Measurements from ENCODE around the gene PAGR1.
A peak's percentile ranks its signal among the peaks of the same experiment; 100 is the strongest.
"Not testable (repeated sequence)": the region's sequence is repeated elsewhere in the genome, so short reads cannot be mapped to it uniquely, and the experiment has no call there.

The PAGR1 gene

DNA sequence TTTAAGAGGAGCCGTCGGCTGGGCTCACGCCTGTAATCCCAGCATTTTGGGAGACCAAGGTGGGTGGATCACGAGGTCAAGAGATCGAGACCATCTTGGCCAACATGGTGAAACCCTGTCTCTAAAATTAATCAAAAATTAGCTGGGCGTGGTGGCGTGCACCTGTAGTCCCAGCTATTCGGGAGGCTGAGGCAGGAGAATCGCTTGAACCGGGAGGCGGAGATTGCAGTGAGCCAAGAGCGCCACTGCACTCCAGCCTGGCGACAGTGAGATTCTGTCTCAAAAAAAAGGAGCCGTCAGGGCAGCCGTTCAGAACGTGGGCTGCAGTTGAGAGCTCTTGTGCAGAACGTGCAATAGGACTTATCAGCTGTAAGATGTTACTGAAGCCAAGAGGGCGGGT is 22.8 kb upstream of the PAGR1 start:
- not testable (repeated sequence) for DNase-seq

DNA sequence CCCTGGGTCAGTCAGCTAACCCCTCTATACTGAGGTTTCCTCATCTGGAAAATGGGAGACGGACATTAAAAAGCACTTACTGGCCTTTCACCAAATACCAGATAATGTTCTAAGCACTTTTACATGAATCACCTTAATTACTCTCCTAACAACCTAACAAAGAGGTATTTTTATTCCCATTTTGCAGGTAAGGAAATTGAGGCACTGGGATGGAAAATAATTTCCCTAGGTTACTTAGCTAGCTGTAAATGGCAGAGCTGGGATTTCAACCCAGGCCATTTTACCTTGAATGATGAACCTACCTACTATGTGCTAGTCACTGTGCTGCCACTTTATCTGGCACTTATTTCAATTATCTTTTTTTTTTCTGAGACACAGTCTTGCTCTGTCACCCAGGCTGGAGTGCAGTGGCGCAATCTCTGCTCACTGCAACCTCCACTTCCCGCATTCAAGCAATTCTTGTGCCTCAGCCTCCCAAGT is 21.7 kb upstream of the PAGR1 start:
- no peak for DNase-seq

DNA sequence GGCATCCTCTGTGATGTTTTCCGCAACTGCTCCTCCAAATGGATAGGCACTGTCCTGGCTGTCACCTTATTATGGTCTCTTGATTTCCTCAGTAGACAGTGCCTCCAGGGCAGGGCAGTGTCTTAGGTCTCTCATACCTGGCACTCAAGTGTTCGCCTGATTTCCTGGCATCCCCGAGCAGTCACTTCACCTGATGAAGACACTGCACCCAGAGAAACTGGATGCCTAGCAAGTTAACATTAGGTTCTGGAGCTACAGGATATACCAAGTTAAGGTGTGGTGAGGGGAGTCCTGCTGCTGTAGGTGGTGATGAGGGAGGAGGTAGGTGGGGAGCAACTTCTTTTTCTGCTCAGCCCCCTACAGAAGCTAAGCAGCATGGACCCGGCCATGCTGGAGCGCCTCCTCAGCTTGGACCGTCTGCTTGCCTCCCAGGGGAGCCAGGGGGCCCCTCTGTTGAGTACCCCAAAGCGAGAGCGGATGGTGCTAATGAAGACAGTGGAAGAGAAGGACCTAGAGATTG is 13.5 kb upstream of the PAGR1 start:
- no peak for DNase-seq

DNA sequence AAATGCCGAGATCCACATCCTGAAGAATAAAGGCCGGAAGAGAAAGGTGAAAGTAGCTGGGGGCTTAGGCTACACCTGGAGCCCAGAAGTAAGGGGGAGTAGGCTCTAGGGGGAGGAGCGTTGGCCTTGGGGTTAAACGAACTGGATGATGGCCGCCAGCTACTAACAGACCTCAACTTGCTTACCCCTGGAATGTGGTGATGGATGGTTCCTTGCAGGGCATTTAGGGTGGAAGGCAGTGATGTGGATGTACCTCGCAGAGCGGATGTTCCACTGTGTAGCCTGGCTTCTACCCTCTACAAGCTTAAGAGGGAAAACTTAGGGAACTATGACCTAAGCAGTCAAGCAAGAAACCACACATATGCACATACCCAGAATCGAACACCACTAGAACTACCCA is 11.9 kb upstream of the PAGR1 start:
- DNase-seq, result no peak

DNA sequence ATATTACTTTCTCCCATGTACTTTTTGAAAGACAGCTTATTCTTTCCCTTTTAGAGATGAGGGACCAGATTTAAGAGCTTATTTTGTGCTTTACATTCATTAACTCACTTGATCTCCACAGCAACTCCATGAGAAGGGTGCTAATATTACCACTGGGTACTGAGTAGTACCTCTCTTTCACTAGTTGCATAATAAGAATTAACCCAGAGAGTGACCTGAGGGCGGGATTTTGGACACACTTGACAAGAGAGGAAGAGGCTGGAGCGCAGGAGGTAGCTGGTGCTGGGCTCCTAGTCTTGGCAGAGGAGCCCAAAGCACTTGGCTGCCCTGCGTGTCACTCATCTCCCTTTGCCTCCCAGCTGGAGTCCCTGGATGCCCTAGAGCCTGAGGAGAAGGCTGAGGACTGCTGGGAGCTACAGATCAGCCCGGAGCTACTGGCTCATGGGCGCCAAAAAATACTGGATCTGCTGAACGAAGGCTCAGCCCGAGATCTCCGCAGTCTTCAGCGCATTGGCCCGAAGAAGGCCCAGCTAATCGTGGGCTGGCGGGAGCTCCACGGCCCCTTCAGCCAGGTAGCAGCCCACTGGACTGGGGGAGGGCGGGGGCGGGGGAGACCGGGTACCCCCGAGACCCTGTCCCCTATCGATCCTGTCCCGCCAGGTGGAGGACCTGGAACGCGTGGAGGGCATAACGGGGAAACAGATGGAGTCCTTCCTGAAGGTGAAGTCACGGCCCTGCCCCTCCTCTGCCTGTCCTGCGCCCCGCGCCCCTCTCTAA is 11.3 kb upstream of the PAGR1 start:
- peak; percentile 41 for DNase-seq

DNA sequence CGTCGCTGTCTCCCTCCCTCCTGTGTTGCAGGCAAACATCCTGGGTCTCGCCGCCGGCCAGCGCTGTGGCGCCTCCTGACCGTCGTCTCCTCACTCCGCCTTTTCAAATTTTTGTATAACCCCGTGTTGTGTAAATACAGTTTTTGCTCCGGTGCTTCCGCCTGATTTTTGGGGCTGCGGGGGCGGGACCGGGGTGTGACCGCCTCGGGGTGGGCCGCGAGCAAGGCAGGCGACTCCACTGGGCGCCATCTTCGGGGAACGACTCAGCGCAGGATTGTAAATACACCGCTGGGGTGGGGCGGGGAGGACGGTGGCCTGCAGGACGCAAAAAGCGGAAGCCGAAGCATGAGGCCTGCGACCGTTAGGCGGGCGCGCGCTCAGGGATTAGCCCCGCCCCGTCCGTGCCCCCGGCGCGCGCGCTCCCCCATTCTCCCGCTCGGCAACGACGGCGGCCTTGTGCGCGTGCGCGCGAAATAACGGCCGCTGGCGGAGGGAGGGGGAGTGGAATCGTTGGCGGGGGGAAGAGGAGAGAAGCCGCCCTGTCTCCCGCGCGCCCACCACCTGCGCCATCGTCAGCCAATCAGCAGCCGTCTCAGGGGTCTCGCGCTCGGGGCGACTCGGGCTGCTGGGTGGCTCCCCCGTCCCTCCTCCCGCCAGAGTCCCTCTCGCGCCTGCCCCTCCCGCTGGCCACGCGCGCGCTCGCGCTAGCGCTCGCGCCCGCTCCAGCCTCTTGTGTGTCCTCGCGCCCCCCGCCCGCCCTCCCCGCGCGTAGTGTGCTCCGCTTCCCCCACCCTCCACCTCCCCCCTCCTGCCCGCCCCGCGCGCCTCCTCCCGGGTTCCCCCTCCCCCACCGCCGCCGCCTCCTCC is 10.5 kb upstream of the PAGR1 start:
- peak; percentile 98 for DNase-seq

DNA sequence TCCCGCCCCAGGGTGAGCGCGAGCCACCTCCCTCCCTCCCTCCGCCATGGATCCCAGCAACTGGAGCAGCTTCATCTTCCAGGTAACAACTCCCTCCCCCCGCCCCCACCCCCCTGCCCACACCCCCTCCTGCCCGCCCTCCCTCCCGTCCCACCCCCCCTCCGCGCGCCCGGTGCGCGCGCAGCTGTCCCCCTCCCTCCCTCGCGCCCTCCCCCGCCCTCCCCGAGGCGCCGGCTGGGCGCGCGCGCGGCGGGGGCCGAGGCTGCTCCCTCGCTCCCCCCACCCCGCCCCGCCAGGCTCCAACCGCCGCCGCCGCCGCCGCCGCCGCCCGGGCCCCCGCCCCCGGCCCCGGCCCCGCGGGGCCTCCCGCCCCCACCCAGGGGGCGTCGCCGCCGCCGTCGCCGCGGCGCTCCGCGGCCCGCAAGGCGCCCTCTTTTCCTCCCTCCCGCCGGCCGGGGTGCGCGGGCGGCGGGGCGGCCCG is 9.8 kb upstream of the PAGR1 start, which contains the start of gene MAZ:
Gene MAZ, plus strand, starts transcription at position 431 of the 481 bp plus-strand sequence. CDS start 173 bp downstream, outside the sequence.
- peak; percentile 94 for DNase-seq

DNA sequence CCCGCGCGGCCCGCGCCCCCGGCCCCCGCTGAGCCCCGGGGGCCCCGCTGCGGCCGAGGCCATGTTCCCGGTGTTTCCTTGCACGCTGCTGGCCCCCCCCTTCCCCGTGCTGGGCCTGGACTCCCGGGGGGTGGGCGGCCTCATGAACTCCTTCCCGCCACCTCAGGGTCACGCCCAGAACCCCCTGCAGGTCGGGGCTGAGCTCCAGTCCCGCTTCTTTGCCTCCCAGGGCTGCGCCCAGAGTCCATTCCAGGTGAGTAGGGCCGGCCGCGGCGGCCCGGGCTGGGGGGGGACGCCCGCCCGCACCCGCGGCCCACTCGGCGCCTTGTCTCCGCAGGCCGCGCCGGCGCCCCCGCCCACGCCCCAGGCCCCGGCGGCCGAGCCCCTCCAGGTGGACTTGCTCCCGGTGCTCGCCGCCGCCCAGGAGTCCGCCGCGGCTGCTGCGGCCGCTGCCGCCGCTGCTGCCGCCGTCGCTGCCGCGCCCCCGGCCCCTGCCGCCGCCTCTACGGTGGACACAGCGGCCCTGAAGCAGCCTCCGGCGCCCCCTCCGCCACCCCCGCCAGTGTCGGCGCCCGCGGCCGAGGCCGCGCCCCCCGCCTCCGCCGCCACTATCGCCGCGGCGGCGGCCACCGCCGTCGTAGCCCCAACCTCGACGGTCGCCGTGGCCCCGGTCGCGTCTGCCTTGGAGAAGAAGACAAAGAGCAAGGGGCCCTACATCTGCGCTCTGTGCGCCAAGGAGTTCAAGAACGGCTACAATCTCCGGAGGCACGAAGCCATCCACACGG is 9.1 kb upstream of the PAGR1 start:
- DNase-seq, result peak; percentile 78

DNA sequence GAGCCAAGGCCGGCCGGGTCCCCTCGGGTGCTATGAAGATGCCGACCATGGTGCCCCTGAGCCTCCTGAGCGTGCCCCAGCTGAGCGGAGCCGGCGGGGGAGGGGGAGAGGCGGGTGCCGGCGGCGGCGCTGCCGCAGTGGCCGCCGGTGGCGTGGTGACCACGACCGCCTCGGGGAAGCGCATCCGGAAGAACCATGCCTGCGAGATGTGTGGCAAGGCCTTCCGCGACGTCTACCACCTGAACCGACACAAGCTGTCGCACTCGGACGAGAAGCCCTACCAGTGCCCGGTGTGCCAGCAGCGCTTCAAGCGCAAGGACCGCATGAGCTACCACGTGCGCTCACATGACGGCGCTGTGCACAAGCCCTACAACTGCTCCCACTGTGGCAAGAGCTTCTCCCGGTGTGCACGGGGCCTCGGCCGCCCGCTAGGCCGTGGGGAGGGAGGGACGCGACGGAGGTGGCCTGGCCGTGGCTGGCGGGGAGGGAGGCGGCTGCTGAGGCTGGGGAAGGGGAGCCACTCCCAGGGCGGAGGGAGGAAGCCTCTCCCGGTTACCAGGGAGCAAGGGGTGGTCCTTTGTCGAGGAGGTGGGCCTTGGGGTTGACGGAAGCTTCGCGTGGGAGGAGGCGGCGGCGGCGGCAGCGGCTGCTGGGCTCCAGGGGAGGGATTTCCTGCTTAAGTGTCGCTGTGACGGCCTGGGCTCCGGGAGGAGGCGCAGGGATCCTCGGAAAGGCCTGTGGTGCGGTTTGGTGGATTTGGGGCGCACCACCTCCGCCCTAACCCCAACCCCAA is 8.3 kb upstream of the PAGR1 start:
- DNase-seq, result peak; percentile 83

DNA sequence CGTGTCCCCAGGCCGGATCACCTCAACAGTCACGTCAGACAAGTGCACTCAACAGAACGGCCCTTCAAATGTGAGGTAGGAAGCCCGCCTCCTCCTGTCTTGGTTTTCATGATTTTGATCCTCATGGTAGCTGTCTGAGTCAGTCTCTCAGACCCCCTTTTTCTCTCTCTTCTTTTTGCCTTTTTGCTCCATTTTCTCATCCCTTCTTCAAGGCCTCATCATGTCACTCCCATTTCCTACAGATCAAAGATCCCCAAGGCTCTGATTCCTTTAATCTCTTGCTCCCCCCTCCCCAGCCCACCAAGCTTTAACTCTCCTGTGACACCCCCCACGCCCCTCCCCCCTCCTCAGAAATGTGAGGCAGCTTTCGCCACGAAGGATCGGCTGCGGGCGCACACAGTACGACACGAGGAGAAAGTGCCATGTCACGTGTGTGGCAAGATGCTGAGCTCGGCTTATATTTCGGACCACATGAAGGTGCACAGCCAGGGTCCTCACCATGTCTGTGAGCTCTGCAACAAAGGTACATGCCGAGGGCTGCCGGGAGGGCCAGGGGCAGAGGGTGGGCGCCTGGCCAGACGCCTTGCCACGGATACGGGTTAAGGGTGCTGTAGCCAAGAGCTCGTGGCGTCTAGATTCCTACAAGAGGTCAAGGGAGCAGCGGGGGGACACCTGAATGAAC is 7.6 kb upstream of the PAGR1 start:
- DNase-seq, result peak; percentile 56

DNA sequence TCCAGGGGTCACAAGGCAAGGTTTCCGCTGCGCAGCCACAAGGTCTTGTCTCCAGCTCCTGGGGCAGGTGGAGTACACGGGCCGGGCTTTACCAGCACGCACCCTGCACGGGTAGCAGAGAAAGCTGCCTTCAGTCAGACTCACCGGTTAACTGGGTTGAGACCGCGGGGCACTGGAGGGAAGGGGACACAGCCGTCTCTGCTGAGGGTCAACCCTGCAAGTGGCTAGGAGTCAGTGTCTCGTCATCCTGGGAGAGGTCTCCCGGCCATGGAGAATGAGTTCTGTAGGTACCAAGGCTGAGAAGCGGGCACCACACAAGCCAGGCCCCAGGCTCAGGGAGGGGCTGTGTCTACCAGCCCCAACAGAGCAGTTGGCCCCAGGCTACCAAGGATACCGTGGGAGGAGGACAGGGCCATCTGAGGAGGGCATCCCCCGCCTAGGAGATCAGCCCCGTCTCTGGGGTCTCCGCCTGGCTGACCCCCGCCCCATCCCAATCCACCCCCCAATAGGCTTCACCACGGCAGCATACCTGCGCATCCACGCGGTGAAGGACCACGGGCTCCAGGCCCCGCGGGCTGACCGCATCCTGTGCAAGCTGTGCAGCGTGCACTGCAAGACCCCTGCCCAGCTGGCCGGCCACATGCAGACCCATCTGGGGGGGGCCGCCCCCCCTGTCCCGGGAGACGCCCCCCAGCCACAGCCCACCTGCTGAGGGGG is 6.8 kb upstream of the PAGR1 start:
- no peak for DNase-seq

DNA sequence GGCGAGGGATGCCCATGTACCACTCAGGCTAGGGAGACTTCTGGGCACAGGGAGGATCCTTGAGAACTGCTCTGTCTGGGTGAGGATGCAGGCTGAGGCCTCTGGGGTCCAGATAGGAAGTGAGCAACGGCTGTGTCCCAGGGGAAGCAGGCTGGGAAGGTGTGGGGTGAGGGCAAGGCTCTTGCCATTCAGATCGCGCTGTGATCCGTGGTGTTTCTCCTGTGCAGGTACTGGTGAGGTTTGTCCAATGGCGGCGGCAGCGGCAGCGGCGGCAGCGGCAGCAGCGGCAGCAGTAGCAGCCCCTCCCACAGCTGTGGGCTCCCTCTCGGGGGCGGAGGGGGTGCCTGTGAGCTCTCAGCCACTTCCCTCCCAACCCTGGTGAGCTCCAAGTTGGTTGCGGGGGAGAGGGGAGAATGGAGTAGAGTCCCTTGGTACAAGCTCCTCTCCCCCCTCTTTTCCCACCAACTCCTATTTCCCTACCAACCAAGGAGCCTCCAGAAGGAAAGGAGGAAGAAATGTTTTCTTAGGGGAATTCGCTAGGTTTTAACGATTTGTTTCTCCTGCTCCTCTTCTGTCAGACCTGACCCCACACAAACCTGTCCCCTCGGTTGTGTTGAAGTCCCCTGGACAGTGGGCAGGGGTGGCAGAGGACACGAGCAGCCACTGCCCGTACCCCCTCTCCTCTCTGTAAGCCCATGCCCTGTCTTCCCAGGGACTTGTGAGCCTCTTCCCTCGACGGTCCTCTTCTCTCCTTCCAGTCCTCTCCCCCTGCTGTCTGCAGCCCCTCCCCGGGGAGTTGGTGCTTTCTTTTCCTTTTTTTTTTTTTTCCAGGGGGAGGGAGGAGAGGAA is 5.9 kb upstream of the PAGR1 start:
- DNase-seq, result no peak

DNA sequence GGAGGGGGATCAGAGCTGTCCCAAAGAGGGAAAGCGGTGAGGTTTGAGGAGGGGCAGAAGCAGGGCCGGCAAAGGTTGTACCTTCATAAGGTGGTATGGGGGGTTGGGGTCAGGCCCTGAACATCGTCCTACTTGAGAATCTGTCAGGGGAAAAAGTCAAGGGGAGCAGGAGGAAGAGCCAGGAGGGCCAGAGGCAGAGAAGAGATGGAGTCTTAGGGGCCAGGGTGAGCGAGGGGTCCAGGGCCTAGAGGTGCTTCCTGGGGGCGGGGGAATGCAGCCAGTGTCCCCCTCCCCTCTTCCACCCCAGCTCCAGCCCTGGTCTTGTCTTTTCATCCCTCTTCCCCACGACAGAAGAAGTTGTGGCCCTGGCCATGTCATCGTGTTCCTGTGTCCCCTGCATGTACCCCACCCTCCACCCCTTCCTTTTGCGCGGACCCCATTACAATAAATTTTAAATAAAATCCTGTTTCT is 5.2 kb upstream of the PAGR1 start:
- DNase-seq, result no peak

DNA sequence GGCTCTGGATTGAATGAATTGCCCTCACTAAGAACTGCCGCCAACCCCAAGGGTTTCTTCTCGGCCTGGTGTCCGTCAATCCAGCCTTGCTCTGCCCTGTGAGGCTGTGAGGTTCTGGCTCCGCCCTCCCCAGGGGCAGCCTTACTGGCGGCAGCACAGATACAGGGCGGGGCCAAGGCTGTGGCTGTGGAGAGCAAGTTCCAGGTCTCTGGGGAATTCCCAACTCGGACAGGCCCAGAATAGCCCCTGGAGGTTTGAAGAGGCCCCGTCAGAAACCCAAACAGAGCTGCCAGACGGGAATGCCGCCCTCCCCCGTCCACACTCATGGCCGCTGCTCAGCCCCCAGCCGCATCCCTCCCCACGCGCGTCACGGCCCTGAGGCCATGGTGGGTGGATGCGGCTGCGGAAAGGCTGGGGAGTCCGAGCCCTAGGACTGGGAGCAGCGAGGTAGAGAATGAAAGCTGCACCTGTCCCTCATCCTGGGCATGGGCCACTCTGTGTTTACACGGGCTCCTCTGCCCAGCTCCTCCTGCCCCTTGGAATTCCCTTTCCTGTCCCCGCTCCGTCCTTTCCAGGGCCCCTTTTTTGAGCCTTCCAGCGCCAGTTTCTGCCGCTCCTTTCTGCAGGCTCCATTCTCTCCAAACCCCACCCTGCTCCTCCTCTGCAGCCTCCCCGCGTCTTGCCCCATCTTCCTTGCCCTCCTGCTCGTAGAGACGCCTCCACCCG is 4.6 kb upstream of the PAGR1 start:
- peak; percentile 81 for DNase-seq

DNA sequence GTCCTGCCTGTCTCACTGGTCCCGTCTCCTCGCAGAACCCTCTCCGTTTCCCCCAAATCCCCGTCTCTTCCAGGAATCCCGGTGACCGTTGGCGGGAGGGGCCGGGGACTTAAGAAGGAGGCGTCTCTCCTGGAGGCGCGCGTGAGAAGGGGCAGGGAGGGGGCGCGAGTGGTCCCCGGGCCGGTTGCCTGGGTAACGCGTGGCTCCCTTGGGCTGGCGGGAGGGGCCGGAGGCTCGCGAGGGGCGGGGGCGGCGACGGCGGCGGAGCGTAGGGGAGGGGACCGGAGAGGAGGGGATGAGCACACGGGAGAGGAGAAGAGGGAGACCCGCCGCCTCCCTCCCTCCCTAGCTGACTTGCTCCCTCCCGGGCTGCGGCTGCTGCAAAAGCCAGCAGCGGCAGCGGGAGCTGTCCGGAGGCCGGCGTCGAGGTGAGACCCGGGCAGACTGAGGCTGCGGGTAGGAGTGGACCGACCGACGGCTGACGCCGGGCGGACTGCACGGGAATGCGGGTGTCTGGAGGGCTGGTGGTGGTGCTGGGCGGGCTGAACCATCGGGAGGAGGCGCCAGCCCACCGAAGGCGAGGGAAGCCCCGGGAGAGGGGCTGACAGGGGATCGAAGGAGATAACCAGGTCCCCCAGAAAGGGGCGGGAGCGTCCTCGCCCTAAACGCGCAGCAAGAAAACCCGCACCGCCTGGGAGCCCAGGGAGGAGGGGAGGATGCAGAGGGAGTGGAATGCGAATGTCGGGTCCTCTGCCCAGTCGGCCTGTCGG is 3.9 kb upstream of the PAGR1 start, which contains the start of gene PRRT2:
Gene PRRT2, plus strand, starts transcription at position 298 of the 770 bp plus-strand sequence. CDS start 862 bp downstream, outside the sequence.
- DNase-seq, result peak; percentile 66

DNA sequence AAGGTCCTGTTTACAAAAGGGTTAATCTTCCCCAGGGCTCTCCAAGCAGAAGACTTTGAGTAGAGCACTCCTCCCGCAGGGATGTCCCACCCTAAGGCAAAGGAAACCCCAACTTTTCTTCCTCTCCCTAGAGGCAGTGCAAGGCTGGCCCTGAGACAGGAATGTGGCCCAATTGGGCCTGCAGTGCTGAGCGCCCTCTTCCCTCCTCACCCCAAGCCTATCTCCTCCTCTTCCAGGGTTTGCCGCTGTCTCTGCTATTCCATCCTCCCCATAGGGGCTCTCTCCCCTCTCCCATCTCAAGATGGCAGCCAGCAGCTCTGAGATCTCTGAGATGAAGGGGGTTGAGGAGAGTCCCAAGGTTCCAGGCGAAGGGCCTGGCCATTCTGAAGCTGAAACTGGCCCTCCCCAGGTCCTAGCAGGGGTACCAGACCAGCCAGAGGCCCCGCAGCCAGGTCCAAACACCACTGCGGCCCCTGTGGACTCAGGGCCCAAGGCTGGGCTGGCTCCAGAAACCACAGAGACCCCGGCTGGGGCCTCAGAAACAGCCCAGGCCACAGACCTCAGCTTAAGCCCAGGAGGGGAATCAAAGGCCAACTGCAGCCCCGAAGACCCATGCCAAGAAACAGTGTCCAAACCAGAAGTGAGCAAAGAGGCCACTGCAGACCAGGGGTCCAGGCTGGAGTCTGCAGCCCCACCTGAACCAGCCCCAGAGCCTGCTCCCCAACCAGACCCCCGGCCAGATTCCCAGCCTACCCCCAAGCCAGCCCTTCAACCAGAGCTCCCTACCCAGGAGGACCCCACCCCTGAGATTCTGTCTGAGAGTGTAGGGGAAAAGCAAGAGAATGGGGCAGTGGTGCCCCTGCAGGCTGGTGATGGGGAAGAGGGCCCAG is 3.0 kb upstream of the PAGR1 start:
- DNase-seq, result no peak
